GM19438 (cell line): ENCODE data around the gene ODF2L.
A peak's percentile ranks its signal among the peaks of the same experiment; 100 is the strongest.

Source experiments
- ATAC-seq: cut with Tn5 transposase; IDR thresholded peaks from one replicate; pipeline ENCODE4 v1.9.1; 2021; ENCODE audit warnings: low read depth; ENCODE audit not compliant: unreplicated experiment

Gene ODF2L, protein sequence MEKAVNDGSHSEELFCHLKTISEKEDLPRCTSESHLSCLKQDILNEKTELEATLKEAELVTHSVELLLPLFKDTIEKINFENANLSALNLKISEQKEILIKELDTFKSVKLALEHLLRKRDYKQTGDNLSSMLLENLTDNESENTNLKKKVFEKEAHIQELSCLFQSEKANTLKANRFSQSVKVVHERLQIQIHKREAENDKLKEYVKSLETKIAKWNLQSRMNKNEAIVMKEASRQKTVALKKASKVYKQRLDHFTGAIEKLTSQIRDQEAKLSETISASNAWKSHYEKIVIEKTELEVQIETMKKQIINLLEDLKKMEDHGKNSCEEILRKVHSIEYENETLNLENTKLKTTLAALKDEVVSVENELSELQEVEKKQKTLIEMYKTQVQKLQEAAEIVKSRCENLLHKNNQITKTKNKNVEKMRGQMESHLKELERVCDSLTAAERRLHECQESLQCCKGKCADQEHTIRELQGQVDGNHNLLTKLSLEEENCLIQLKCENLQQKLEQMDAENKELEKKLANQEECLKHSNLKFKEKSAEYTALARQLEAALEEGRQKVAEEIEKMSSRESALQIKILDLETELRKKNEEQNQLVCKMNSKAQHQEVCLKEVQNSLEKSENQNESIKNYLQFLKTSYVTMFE

GRCh38 chr1:86395751-86396497 lies at the start of gene ODF2L:
TSS of gene ODF2L (minus strand) at chr1:86396323. CDS start at chr1:86387027, 9,296 bp downstream.
- ATAC-seq, result peak; percentile 100

DNA sequence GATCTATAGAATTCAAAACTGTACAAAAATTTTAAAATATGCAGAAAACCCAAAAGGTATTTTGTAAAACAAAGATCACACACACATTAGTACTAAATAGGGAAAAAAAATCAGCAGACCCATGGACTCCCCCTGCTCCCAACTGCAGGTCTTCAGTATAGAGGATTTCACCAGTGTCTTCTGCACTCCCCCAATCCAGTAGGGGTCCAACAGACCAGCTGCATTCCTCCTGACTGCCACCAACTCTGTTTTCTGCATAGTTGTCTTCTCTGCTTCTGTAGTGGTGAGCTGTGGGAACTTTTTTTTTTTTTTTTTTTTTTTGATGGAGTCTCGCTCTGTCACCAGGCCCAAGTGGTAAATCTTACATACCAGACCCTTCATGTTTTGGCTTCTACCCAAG lies 49.8 kb upstream of the ODF2L start:
- no peak for ATAC-seq

- ATAC-seq, result no peak
Observed at GRCh38 chr1:86441997-86442396, 45.9 kb upstream of the ODF2L start.

DNA sequence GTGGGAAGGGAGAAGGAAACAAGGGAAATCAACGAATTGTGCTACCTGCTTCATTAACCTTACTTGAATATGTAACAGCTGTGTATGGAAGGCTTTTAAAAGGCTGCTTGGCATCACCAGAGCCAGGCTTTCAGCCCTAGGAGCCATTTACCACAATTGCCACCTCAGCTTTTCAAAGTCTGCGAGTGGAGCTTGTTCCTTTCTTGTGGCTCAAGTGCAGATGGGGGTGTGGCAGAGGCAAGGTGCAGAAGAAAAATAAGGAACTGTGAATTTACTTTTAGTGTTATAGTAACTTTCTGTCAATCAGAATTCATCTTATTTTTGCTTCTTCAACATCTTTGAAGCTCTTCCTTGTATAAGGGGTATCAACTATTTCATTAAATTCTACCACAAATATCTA lies 45.5 kb upstream of the ODF2L start:
- no peak for ATAC-seq

DNA sequence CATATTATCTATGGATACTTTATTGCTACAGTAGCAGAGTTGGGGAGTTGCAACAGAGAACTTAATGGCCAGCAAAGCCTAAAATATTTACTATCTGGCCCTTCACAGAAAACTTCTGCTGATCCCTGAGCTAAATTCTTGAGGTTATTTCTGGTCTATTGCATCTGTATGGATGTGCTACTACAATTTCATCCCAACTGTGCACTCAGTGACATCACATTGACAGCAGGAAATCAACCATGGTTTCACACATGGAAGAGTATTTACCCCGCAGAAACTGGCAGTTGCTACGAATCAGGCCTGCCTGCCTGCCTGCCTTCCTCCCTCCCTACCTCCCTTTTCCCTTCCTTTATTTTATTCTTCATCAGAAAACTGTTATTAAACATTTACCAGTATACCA lies 39.9 kb upstream of the ODF2L start:
- no peak for ATAC-seq

DNA sequence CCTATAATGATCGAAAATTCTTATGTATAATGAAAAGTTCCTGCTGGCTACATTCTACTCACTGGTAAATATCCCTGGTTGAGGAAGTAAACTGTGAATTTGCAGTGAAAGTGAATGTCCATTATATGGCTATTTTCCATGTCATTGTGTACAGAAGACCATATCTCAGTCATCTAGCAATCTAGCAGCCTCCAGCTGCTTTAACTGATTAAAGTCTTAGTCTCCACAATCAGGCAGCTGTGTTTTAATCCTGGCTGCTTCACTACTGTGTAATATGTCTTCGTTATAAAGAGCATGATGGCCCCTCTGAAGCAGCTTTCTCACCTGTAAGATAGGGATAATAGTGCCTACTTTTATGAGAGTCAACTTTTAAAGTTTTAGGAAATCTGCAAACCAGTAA lies 39.2 kb upstream of the ODF2L start:
- no peak for ATAC-seq

- ATAC-seq, result no peak
Observed at GRCh38 chr1:86434059-86434458, 37.9 kb upstream of the ODF2L start.

GRCh38 chr1:86430376-86430775 lies 34.3 kb upstream of the ODF2L start:
- ATAC-seq, result no peak

DNA sequence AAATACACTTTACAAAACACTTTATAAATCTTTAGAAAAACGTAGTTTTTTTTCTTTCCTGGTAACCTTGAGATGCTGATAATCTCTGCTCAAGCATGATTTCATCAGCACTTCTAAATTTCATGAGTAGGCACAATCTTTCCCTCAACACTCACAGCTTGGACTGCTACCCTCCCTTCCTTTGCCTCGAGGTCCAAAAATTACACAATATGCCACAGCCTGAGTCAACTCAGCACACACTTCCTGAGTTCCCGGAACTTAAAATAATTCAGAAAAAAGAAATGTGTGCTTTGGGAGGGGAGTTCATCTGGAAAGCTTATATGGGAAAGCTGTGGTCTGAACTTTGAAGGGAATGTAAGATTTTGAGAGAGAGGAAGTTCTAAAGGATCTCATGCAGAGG lies 33.7 kb upstream of the ODF2L start:
- no peak for ATAC-seq

GRCh38 chr1:86429122-86429725 lies 33.1 kb upstream of the ODF2L start:
- ATAC-seq, result no peak

GRCh38 chr1:86423873-86424272 lies 27.8 kb upstream of the ODF2L start, which contains the start of gene CLCA2:
TSS of gene CLCA2 (plus strand) at chr1:86424171. CDS start at chr1:86424248, 77 bp downstream.
- ATAC-seq, result no peak

- no peak for ATAC-seq
Observed at GRCh38 chr1:86423473-86423872, 27.4 kb upstream of the ODF2L start.

DNA sequence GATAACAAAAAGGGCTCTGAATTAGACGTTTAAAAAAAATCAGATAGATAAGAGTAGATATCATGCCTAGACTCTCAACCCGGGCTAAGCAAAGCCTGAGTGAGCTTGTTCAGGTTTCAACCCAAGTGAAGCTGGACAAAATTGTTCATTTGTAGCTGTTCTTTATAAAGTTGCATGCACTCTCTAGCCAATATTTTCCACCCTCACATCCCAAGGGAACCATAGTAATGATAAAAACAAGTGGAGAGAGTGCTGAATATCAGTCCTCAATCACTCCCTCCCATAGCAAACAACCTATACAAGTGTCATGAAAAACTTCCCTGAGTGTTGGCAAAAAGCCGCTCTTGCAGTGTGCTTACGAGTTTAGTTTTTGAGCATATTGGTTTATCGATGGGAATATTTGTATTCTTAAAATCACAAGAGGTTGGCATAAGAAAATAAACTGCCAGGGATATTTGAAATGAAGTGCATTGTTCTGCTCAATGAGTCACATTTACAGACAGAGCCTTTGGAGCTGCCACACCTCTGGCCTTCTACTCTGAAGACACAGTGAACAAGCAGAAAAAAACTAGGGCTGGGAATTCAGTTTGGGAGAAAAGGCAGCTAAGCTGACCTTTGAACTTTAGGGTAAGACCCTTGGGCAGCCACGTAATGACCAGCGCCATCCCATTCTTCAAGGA lies 25.6 kb upstream of the ODF2L start:
- no peak for ATAC-seq

- ATAC-seq, result peak; percentile 93
Observed at GRCh38 chr1:86419277-86419903, 23.3 kb upstream of the ODF2L start.

GRCh38 chr1:86416343-86416742 lies 20.2 kb upstream of the ODF2L start:
- no peak for ATAC-seq

GRCh38 chr1:86410879-86411278 lies 14.8 kb upstream of the ODF2L start:
- ATAC-seq, result no peak

DNA sequence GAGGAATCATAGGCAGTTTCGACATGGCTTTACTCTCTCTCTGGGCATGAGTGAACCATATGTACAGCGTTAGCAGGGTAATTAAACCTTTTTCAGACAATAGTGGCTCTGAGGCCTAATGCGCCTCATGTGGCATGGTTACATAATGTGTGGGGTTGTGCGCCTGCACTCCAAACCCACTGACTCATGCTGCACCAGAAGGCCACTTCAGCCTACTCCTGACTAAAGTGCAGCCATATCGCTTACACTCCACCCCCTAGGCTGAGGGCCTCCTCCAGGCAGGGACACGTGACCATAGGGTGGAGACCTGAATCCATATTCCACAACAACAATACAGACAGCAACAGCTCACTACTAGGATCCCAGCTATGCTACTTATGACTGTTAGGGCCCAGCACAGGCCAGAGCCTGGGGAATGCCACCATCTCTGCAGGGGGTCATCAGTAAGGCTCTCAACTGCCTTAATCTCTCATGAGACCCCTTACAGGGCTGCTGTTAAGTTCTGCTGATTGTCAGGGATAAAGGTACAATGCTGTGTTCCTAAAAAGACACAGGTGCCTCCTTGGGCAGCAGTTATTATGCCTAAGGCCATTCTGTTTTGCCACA lies 13.4 kb upstream of the ODF2L start:
- ATAC-seq, result no peak

GRCh38 chr1:86396498-86396890 lies 371 bp upstream of the ODF2L start:
- ATAC-seq, result peak; percentile 15

DNA sequence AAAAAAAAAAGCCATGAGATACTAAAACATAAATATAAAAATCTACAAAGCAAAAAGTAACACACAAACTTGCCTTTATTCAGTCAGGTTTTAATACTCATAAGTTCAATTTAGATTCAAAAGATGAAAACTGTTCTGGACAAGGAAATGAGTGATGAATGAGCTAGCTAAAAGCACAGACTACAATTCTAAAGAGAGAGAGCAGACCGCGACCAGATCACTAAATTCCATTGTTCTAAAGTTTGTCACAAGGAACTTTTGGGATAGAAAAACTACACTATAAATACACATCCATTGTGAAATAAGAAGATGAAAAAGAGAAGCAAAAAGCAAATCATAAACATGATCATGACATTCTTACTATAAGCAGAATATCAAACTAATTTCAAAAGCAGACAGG lies 1.7 kb downstream of the ODF2L start:
- ATAC-seq, result no peak

- ATAC-seq, result peak; percentile 89
Observed at GRCh38 chr1:86389307-86389706, 6.8 kb downstream of the ODF2L start.
